HG02973 (cell line): ENCODE data around the gene JPH3.
"Not testable (repeated sequence)": the region's sequence is repeated elsewhere in the genome, so short reads cannot be mapped to it uniquely, and the experiment has no call there.

ENCODE experiments used
- ATAC-seq: cut with Tn5 transposase; IDR thresholded peaks from one replicate; pipeline ENCODE4 v1.9.1; 2021; ENCODE audit warnings: moderate library complexity; ENCODE audit not compliant: unreplicated experiment

The JPH3 gene

GRCh38 chr16:87707714-87708580, 105.6 kb downstream of the JPH3 start:
- no peak for ATAC-seq

DNA sequence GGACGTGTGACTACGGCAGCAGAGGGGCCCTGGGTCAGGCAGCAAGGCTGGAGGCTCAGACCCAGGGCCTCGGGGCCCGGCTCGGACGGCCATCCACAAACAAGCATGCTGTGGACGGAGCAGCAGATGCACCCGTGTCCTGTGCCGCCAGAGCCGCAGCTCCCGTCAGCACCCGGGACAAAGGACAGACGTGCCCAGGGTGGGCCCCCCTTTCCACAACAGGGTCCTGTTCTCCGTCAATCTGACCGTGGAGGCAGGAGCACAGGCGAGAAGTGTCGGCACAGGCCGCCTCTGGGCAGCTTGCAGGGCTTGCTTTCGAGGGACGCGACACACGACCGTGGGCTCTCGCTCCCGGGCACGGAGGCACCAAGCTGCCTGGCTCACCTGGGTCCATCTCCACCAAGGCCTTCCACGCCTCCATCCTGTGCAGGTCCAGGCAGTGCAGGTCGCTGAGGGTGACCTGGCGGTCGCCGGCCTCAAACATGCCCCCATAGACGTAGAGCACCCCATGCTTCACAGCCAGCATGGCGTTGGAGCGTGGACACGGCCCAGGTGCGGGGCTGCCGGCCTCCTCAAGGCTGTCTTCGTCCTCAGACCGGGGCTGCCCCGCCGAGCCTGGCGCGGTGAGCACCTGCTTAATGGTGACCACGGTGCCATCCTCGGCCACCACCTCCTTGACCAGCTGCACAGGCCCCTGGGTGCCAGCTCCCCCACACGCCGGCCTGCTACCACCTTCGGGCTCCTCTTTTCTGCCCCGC, 106.8 kb downstream of the JPH3 start:
- no peak for ATAC-seq

- ATAC-seq, result no peak
These were observed 107.4 kb downstream of the JPH3 start for GRCh38 chr16:87709677-87710076.

DNA sequence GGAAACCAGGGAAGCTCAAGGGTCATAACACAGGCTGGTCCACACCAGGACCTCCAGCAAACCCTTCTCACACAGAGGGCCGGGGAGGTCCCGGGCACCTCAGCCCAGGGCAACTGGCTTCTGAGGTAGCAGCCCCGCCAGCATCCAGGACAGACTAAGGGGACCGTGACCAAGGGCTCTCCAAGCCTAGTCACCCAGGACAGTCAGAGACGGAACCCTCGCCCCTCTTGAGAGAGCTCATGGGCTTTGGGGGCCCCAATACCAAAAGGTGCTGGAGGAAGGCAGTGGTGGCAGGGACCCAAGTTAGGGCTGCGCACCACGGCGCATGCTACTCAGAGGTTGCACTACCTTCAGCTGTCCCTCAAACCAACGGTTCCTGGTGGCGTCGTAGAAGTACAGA, 108.6 kb downstream of the JPH3 start:
- ATAC-seq, result no peak

DNA sequence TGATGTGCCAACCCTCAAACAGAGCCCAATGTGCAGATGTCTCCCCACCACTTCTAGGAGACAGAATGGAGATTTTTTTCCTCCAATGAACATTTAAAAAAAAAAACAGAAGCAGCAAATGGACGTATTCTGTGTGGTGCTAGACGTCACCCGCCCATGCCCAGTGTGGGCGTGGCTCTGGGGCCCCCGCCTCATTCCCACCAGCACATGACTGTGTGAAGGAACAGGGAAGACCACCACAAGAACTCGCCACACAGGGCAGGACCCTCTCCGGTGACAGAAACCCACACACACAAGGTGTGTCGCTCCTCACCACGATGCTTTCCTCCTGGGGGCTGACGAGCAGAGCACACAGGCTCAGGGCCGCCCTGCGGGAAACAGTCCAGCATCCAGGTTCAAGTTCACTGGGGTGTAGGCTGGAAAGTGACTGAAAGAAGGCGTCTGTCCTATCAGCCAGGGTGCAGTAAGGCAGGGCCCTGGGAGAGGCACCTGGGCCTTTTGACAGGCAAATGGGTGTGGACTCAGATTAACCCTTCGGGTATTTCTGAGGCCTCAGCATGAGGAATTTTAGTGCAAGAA, 110.0 kb downstream of the JPH3 start:
- no peak for ATAC-seq

DNA sequence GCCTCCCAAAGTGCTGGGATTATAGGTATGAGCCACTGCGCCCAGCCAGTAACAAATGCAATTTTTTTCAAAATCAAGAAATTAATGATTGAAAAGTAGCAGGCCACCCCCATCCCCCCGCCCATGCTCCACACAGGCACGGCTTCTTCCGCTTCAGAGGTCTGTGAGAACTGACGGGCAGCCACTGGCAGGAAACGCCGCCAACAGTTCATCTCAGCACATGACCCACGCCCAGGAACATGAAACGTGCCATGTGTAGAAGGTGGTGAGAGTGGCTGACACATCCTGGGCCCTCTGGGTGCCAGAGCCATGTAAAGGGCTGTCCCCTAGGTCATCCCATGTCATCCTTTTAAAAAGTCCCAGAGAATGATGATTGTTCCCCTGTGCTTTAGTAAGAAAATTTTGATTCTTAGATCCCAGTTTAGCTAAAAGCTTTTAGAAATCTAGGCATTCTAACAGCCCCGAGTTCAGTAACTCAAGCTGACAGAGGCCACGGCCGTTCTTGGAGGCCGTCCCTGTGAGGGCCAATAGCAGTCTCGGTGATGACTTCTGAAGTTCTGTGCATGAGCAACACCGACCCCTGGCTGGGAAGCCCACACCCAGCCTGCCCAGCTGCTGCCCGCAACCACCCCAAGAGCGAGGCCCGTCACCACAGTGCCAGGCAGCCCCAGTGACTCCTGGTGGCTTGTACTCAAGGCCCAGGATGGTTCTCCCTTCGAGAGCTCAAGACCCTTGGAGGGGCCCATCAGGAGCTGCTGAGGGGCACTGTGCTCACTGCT, 111.3 kb downstream of the JPH3 start:
- ATAC-seq, result no peak

DNA sequence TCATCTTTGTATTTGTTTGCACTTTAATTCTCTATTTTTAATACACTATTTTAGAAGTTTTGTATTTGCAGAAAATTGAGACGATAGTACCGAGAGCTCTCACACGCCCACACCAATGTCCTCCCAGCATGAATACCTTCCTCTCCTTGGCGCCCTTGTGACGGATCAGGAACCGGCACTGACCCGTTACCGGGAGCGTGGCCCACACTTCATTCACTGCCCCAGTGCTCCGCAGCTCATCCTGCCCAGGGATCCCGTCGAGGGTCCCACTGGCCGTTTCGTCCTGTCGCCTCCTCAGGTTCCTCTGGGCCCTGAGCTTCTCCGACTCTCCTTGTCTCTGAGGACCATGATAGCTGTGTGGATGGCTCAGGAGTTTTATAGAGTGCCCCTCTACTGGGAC, 112.9 kb downstream of the JPH3 start:
- ATAC-seq, result no peak

GRCh38 chr16:87715658-87716057, 113.3 kb downstream of the JPH3 start:
- ATAC-seq, result no peak

DNA sequence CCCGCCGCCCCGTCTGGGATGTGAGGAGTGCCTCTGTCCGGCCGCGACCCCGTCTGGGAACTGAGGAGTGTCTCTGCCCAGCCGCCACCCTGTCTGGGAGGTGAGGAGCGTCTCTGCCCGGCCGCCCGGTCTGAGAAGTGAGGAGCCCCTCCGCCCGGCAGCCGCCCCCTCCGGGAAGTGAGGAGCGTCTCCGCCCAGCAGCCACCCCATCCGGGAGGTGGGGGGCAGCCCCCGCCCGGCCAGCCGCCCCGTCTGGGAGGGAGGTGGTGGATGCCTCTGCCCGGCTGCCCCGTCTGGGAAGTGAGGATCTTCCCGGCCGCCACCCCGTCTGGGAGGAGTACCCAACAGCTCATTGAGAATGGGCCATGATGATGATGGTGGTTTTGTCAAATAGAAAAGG, 116.5 kb downstream of the JPH3 start:
- ATAC-seq, result not testable (repeated sequence)

DNA sequence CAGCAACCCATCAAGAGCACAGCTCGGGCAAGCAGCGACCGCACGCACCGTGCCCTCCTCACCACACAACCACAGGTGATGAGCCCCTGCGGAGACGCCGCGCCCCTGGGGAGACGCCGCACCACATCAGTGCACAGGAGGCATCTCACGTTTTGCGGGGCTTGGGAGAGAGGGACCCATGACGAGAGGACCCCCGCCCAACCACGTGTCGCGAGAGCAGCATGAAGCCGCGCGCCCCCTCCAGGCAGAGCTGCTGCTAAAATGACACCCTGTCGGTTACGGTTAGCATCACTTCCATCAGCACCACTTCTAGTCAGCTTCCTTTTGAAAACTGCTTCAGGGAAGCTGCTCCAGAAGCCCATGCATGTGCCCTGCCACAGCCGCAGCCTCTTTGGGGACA, 118.1 kb downstream of the JPH3 start:
- ATAC-seq, result no peak

DNA sequence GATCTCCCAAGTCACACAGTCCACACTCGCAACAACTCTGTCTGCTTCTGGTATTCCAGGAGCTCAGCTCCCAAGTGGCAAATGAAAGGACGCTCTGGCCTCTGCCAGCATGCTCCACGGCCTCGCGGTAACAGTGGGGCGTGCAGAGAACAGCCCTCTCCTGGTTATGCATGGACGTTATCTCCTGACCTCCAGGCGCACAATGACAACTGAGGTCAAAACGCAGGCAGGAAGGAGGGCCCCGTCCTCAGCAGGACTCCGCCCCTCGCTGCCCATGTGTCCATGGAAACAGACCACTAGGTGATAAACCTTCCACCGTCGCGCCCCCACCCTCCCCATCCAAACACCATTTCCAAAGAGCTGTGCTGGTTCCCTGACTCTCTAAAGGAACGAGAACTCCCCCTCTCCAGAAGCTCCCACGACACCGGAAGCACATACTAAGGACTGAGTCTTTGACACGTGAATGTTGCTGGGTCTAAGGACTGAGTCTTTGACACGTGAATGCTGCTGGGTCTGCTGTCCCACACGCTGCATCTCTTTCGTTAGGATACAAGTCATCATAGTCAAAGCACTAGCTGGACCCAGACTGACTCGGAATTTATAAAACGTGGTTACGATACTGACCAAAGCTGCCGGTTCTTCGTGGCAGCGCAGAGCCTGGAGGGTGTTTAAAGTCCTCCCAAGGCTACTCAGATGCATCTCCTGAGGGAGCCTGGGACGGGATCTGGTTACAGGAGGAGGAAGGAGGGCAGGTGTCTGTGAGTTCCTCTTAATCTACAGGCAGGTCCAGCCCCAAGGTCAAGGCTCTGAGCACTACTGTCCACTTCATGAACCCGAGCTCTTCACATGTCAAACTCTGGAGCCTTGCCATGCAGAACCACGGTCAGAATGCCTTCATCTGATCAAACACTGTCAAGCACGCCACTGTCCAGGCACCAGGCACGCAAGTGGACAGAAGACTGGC, 119.6 kb downstream of the JPH3 start:
- no peak for ATAC-seq

- ATAC-seq, result no peak
These were observed 120.4 kb downstream of the JPH3 start for GRCh38 chr16:87722590-87723225.

DNA sequence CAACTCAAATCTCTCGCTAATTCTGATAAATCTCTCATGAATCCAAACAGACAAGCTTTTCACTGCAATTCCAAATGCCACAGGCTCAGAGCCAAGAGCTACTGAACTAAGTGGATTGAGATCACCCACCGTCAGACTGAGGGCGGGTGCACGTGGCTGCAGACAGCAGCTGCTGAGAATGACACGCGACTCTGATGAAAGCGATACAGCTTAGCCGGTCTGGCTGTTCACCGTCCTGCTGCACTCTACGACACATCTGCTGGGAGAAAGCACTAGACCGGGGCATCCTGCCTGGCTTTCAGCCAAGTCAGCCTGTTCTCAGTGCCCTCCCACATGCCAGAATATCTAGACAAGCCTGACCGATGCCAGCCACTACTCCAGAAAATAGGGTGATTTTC, 120.9 kb downstream of the JPH3 start:
- no peak for ATAC-seq

- ATAC-seq, result no peak
These were observed 122.4 kb downstream of the JPH3 start for GRCh38 chr16:87724490-87725291.

- ATAC-seq, result no peak
These were observed 123.4 kb downstream of the JPH3 start for GRCh38 chr16:87725596-87726235.

GRCh38 chr16:87726577-87726976, 124.3 kb downstream of the JPH3 start:
- not testable (repeated sequence) for ATAC-seq

GRCh38 chr16:87727346-87727745, 125.0 kb downstream of the JPH3 start:
- no peak for ATAC-seq

GRCh38 chr16:87728026-87728425, 125.7 kb downstream of the JPH3 start:
- ATAC-seq, result no peak
